GM12878 (cell line): ENCODE data around the gene CYP27A1.

Experiments
- ATF7 ChIP-seq: fragments of 450-650 bp; IDR thresholded peaks from 2 replicates; pipeline ENCODE4 v1.6.1; 2016; ENCODE audit warnings: low read depth, mild to moderate bottlenecking
- ESRRA ChIP-seq: IDR thresholded peaks from 2 replicates; pipeline ENCODE4 v1.6.1; 2012; ENCODE audit warnings: mild to moderate bottlenecking, low read length, improper control_type of control experiment
- HDGF ChIP-seq: fragments of 450-650 bp; IDR thresholded peaks from 2 replicates; pipeline ENCODE4 v1.6.1; 2016; ENCODE audit warnings: antibody characterized with exemption
- MYB ChIP-seq: fragments of 150-350 bp; IDR thresholded peaks from 2 replicates; pipeline ENCODE4 v1.6.1; 2014; ENCODE audit warnings: mild to moderate bottlenecking, low read depth, low read length, borderline replicate concordance
- MYC ChIP-seq: IDR thresholded peaks from 2 replicates; pipeline ENCODE4 v1.6.1; 2011; ENCODE audit warnings: mild to moderate bottlenecking, low read length, moderate library complexity, inconsistent platforms; ENCODE audit not compliant: insufficient read depth, insufficient replicate concordance, insufficient read length, severe bottlenecking
- PAX5 ChIP-seq: IDR thresholded peaks from 2 replicates; pipeline ENCODE4 v1.6.1; 2011; ENCODE audit warnings: low read depth, low read length, borderline replicate concordance
- TF ChIP-seq, protein P1 (sequence below): fragments of 450-650 bp; IDR thresholded peaks from 2 replicates; pipeline ENCODE4 v1.6.1; 2017; ENCODE audit warnings: mild to moderate bottlenecking, low read depth, inconsistent platforms; ENCODE audit not compliant: poor library complexity, severe bottlenecking
- TF ChIP-seq, protein P2 (sequence below): IDR thresholded peaks from 2 replicates; pipeline ENCODE4 v1.6.1; 2011; ENCODE audit warnings: borderline replicate concordance, low read depth, mild to moderate bottlenecking, moderate library complexity, mixed read lengths, low read length; ENCODE audit not compliant: insufficient read depth; ENCODE audit errors: extremely low read length
- TF ChIP-seq, protein P3 (sequence below): IDR thresholded peaks from 2 replicates; pipeline ENCODE4 v1.6.1; 2011; ENCODE audit warnings: low read depth, low read length, improper control_type of control experiment, borderline replicate concordance

DNA sequence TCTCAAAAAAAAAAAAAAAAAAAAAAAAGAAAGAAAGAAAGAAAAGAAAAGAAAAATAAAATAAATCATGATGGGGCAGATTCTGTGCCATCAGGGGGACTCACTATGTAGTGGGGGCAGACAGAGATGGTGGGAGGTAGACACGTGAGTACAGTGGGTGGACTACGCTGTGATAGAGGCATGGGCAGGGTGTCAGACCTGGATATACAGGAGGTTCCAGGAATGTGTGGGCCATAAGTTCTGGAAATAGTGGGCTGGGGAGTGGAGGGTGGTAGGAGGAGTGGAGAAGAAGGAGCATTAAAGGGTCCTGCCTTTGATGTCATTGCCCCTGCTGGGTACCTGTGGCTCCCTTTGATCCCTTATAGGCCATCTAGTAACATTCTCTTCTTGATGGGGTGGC lies 68.8 kb downstream of the CYP27A1 start:
- TF ChIP-seq MYB (no peak), MYC (no peak), ESRRA (no peak), HDGF (no peak), PAX5 (no peak), ATF7 (no peak)
- TF ChIP-seq, protein P1, sequence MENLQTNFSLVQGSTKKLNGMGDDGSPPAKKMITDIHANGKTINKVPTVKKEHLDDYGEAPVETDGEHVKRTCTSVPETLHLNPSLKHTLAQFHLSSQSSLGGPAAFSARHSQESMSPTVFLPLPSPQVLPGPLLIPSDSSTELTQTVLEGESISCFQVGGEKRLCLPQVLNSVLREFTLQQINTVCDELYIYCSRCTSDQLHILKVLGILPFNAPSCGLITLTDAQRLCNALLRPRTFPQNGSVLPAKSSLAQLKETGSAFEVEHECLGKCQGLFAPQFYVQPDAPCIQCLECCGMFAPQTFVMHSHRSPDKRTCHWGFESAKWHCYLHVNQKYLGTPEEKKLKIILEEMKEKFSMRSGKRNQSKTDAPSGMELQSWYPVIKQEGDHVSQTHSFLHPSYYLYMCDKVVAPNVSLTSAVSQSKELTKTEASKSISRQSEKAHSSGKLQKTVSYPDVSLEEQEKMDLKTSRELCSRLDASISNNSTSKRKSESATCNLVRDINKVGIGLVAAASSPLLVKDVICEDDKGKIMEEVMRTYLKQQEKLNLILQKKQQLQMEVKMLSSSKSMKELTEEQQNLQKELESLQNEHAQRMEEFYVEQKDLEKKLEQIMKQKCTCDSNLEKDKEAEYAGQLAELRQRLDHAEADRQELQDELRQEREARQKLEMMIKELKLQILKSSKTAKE = no peak
- TF ChIP-seq, protein P2, sequence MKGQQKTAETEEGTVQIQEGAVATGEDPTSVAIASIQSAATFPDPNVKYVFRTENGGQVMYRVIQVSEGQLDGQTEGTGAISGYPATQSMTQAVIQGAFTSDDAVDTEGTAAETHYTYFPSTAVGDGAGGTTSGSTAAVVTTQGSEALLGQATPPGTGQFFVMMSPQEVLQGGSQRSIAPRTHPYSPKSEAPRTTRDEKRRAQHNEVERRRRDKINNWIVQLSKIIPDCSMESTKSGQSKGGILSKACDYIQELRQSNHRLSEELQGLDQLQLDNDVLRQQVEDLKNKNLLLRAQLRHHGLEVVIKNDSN = no peak
- TF ChIP-seq, protein P3, sequence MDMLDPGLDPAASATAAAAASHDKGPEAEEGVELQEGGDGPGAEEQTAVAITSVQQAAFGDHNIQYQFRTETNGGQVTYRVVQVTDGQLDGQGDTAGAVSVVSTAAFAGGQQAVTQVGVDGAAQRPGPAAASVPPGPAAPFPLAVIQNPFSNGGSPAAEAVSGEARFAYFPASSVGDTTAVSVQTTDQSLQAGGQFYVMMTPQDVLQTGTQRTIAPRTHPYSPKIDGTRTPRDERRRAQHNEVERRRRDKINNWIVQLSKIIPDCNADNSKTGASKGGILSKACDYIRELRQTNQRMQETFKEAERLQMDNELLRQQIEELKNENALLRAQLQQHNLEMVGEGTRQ = no peak
